Fibroblast of mammary gland (primary cell): ENCODE results near the gene KIAA0408.

Experiments
- DNase-seq: peaks from one replicate; pipeline ENCODE4 v3.0.0-alpha.2; 2010; ENCODE audit warnings: low read depth
- H3K4me3 ChIP-seq: 2 replicates; pipeline ENCODE4 v1.5.1; 2011; ENCODE audit warnings: low read depth, mild to moderate bottlenecking, low read length, moderate library complexity; ENCODE audit not compliant: control insufficient read depth
- CTCF ChIP-seq: conservative IDR thresholded peaks from 2 replicates; pipeline ENCODE4 v1.5.1; 2011; ENCODE audit warnings: low read depth, low read length, inconsistent platforms; ENCODE audit not compliant: control insufficient read depth, insufficient read depth

The KIAA0408 gene

GRCh38 chr6:127486934-127487333 lies 27.7 kb upstream of the KIAA0408 start:
- H3K4me3 ChIP-seq, result no peak overlapping the region
- DNase-seq, result no peak
- no peak for TF ChIP-seq CTCF

GRCh38 chr6:127484212-127484863 lies 25.1 kb upstream of the KIAA0408 start:
- DNase-seq, result peak; percentile 62
- TF ChIP-seq CTCF, result no peak
- no peak overlapping the region for H3K4me3 ChIP-seq

GRCh38 chr6:127483399-127484055 lies 24.3 kb upstream of the KIAA0408 start:
- no peak for TF ChIP-seq CTCF
- DNase-seq, result no peak
- H3K4me3 ChIP-seq, result no peak overlapping the region

GRCh38 chr6:127482325-127482724 lies 23.1 kb upstream of the KIAA0408 start:
- no peak for TF ChIP-seq CTCF
- H3K4me3 ChIP-seq, result no peak overlapping the region
- DNase-seq, result no peak

GRCh38 chr6:127481628-127482027 lies 22.4 kb upstream of the KIAA0408 start:
- no peak overlapping the region for H3K4me3 ChIP-seq
- DNase-seq, result peak; percentile 62
- TF ChIP-seq CTCF, result no peak

- no peak overlapping the region for H3K4me3 ChIP-seq
- no peak for DNase-seq
- TF ChIP-seq CTCF, result no peak
These were observed 21.9 kb upstream of the KIAA0408 start for GRCh38 chr6:127481111-127481510.
